MM.1S (cell line): Measurements from ENCODE around the gene PCNT.

Source experiments
- CTCF ChIP-seq: fragments of 300-600 bp; sonication (generic); IDR thresholded peaks from 2 replicates; pipeline ENCODE4 v1.5.1; 2016; ENCODE audit warnings: antibody characterized with exemption, low read length, mixed read lengths
- EZH2 ChIP-seq: fragments of 300-600 bp; sonication (generic); optimal IDR thresholded peaks from 2 replicates; pipeline ENCODE3; 2017; ENCODE audit warnings: low read depth, mild to moderate bottlenecking, antibody characterized with exemption, low read length, mixed read lengths
- EZH2phosphoT487 ChIP-seq: fragments of 300-600 bp; sonication (generic); IDR thresholded peaks from 2 replicates; pipeline ENCODE4 v1.6.1; 2018; ENCODE audit warnings: antibody characterized with exemption, low read length

GRCh38 chr21:46420241-46421190 is 96.6 kb downstream of the PCNT start:
- TF ChIP-seq CTCF: no peak
- TF ChIP-seq EZH2: no peak
- TF ChIP-seq EZH2phosphoT487: no peak
